ENCODE measurements around the gene ITGAD.

ITGAD gene

GRCh38 chr16:31458844-31459686 lies 65.9 kb downstream of the ITGAD start, which contains the start of gene ARMC5:
TSS of gene ARMC5 (plus strand) at chr16:31459501. CDS start at chr16:31459525, 24 bp downstream.
- peak within 1 kb of the TSS; percentile 79 for H3K4me3 ChIP-seq (replicated peaks; ENCODE audit: low read depth, low read length)
- DNase-seq (ENCODE audit: extremely low read depth, low read depth): peak; percentile 97
- peak; percentile 63 for TF ChIP-seq CTCF (IDR thresholded peaks at IDR 0.05; ENCODE audit: low read depth, low read length, missing control alignments)

- peak overlapping the region; percentile 79 for H3K4me3 ChIP-seq (replicated peaks; ENCODE audit: low read depth, low read length)
- TF ChIP-seq CTCF (IDR thresholded peaks at IDR 0.05; ENCODE audit: low read depth, low read length, missing control alignments): no peak
- DNase-seq (ENCODE audit: extremely low read depth, low read depth): peak; percentile 97
These were observed 66.8 kb downstream of the ITGAD start for GRCh38 chr16:31459687-31460581.

- H3K4me3 ChIP-seq (replicated peaks; ENCODE audit: low read depth, low read length): peak overlapping the region; percentile 79
- DNase-seq (ENCODE audit: extremely low read depth, low read depth): peak; percentile 69
- peak; percentile 60 for TF ChIP-seq CTCF (IDR thresholded peaks at IDR 0.05; ENCODE audit: low read depth, low read length, missing control alignments)
These were observed 67.5 kb downstream of the ITGAD start for GRCh38 chr16:31460582-31461002.

- H3K4me3 ChIP-seq (replicated peaks; ENCODE audit: low read depth, low read length): no peak overlapping the region
- no peak for DNase-seq (ENCODE audit: extremely low read depth, low read depth)
- TF ChIP-seq CTCF (IDR thresholded peaks at IDR 0.05; ENCODE audit: low read depth, low read length, missing control alignments): no peak
These were observed 68.2 kb downstream of the ITGAD start for GRCh38 chr16:31461201-31461920.

- no peak overlapping the region for H3K4me3 ChIP-seq (replicated peaks; ENCODE audit: low read depth, low read length)
- no peak for DNase-seq (ENCODE audit: extremely low read depth, low read depth)
- no peak for TF ChIP-seq CTCF (IDR thresholded peaks at IDR 0.05; ENCODE audit: low read depth, low read length, missing control alignments)
These were observed 69.0 kb downstream of the ITGAD start for GRCh38 chr16:31461921-31462804.

Measured in HFF-Myc (cell line).